Measurements from ENCODE around the gene POU6F1. TPM values are rescaled to one million over a fixed set of nuclear protein-coding genes. Genes with fewer than 3 reads are reported as not detected.

The POU6F1 gene
- polyA plus RNA-seq, 1 donor from 2014 or later = 12.4 TPM

DNA sequence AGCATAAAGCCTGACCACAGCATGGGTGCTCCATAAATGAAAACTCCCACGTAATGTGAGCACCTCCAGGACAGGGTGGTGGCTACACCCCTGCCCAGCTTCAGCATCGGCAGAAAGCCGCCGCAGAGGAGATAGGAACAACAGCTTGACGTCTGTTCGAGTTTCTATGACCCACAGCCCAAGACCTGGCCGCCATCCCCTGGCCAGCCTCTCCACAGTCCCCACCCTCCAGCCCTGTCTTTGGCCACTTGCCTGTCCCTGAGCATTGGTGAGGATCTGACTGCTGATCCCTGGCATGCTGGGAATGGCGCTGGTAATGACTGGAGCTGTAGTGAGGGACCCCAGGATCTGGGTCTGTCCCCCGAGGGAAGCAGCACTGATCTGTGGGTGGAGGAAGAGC lies 21.3 kb downstream of the POU6F1 start:
- Histone ChIP-seq H3K79me2 (replicated peaks; ENCODE audit: insufficient read depth, low read length) (no peaks in the 10 kb centered on the region), H3K36me3 (ENCODE audit: insufficient read depth, low read length) (peaks cover 5% of the 10 kb centered on the region), H3F3A (ENCODE audit: insufficient read depth, low read length, poor library complexity, severe bottlenecking) (no peaks in the 10 kb centered on the region), H3K9ac (ENCODE audit: low read length) (no peak overlapping the region), H3K9me2 (ENCODE audit: insufficient read depth, low read length) (no peaks in the 10 kb centered on the region), H2AFZ (ENCODE audit: low read depth, low read length) (no peak overlapping the region), H3K4me3 (ENCODE audit: low read length) (no peak overlapping the region), H3K27ac (ENCODE audit: low read length) (no peak overlapping the region), H4K20me1 (ENCODE audit: insufficient read depth) (no peaks in the 10 kb centered on the region), H3K9me3 (ENCODE audit: low read length) (no peaks in the 10 kb centered on the region), H3K4me2 (ENCODE audit: low read length) (no peak overlapping the region), H3K27me3 (ENCODE audit: insufficient read depth, low read depth, low read length) (no peaks in the 10 kb centered on the region)
- no peak for TF ChIP-seq EP300 (conservative IDR thresholded peaks at IDR 0.05; ENCODE audit: poor library complexity, severe bottlenecking)
- no peak for TF ChIP-seq TAF1 (IDR thresholded peaks at IDR 0.05; ENCODE audit: low read depth)
- TF ChIP-seq EZH2 (IDR thresholded peaks at IDR 0.05; ENCODE audit: borderline replicate concordance, insufficient read depth, low read length, poor library complexity, severe bottlenecking) = no peak
- no peak for TF ChIP-seq POLR2AphosphoS5 (IDR thresholded peaks at IDR 0.05)
- TF ChIP-seq RAD21 (conservative IDR thresholded peaks at IDR 0.05) = no peak
- TF ChIP-seq, protein P1, sequence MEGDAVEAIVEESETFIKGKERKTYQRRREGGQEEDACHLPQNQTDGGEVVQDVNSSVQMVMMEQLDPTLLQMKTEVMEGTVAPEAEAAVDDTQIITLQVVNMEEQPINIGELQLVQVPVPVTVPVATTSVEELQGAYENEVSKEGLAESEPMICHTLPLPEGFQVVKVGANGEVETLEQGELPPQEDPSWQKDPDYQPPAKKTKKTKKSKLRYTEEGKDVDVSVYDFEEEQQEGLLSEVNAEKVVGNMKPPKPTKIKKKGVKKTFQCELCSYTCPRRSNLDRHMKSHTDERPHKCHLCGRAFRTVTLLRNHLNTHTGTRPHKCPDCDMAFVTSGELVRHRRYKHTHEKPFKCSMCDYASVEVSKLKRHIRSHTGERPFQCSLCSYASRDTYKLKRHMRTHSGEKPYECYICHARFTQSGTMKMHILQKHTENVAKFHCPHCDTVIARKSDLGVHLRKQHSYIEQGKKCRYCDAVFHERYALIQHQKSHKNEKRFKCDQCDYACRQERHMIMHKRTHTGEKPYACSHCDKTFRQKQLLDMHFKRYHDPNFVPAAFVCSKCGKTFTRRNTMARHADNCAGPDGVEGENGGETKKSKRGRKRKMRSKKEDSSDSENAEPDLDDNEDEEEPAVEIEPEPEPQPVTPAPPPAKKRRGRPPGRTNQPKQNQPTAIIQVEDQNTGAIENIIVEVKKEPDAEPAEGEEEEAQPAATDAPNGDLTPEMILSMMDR (IDR thresholded peaks at IDR 0.05; ENCODE audit: poor library complexity, severe bottlenecking) = no peak
- TF ChIP-seq SMC3 (conservative IDR thresholded peaks at IDR 0.05; ENCODE audit: poor library complexity) = no peak
- no peak for TF ChIP-seq MXI1 (conservative IDR thresholded peaks at IDR 0.05; ENCODE audit: poor library complexity, severe bottlenecking)
- TF ChIP-seq, protein P2, sequence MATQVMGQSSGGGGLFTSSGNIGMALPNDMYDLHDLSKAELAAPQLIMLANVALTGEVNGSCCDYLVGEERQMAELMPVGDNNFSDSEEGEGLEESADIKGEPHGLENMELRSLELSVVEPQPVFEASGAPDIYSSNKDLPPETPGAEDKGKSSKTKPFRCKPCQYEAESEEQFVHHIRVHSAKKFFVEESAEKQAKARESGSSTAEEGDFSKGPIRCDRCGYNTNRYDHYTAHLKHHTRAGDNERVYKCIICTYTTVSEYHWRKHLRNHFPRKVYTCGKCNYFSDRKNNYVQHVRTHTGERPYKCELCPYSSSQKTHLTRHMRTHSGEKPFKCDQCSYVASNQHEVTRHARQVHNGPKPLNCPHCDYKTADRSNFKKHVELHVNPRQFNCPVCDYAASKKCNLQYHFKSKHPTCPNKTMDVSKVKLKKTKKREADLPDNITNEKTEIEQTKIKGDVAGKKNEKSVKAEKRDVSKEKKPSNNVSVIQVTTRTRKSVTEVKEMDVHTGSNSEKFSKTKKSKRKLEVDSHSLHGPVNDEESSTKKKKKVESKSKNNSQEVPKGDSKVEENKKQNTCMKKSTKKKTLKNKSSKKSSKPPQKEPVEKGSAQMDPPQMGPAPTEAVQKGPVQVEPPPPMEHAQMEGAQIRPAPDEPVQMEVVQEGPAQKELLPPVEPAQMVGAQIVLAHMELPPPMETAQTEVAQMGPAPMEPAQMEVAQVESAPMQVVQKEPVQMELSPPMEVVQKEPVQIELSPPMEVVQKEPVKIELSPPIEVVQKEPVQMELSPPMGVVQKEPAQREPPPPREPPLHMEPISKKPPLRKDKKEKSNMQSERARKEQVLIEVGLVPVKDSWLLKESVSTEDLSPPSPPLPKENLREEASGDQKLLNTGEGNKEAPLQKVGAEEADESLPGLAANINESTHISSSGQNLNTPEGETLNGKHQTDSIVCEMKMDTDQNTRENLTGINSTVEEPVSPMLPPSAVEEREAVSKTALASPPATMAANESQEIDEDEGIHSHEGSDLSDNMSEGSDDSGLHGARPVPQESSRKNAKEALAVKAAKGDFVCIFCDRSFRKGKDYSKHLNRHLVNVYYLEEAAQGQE (IDR thresholded peaks at IDR 0.05; ENCODE audit: borderline replicate concordance) = no peak

DNA sequence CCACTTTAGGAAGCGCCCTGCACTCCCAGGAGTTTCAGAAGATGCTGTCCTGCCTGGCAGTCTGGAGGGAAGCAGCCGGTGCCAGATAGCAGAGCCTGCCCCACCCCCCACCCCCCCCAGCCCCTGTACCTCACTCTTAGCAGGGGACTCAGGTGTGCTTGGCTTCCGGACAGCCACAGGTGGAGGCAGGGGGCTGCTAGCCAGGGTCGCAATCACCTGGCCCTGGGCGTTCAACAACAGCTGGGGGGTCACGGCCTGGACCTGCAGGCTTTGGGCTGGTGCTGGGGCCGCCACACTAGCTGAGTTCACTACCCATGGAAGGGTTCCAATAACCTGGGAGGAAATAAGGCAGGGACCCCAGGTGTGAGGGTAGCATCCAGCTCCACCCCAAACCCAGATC lies 22.0 kb downstream of the POU6F1 start:
- H3K4me2 ChIP-seq (ENCODE audit: low read length) = no peak overlapping the region
- H3K9ac ChIP-seq (ENCODE audit: low read length) = no peak overlapping the region
- H3K27ac ChIP-seq (ENCODE audit: low read length) = no peak overlapping the region
- peaks cover 12% of the 10 kb centered on the region for H3K36me3 ChIP-seq (ENCODE audit: insufficient read depth, low read length)
- H3K4me3 ChIP-seq (ENCODE audit: low read length) = no peak overlapping the region
- TF ChIP-seq, protein P1 (IDR thresholded peaks at IDR 0.05; ENCODE audit: poor library complexity, severe bottlenecking) = no peak
- no peak for TF ChIP-seq EZH2 (IDR thresholded peaks at IDR 0.05; ENCODE audit: borderline replicate concordance, insufficient read depth, low read length, poor library complexity, severe bottlenecking)
- TF ChIP-seq, protein P2 (IDR thresholded peaks at IDR 0.05; ENCODE audit: borderline replicate concordance) = no peak
- no peak for TF ChIP-seq POLR2AphosphoS5 (IDR thresholded peaks at IDR 0.05)
- TF ChIP-seq TAF1 (IDR thresholded peaks at IDR 0.05; ENCODE audit: low read depth) = no peak
- no peaks in the 10 kb centered on the region for H3K9me2 ChIP-seq (ENCODE audit: insufficient read depth, low read length)
- no peaks in the 10 kb centered on the region for H3K27me3 ChIP-seq (ENCODE audit: insufficient read depth, low read depth, low read length)
- H3K9me3 ChIP-seq (ENCODE audit: low read length) = no peaks in the 10 kb centered on the region
- H3K79me2 ChIP-seq (replicated peaks; ENCODE audit: insufficient read depth, low read length) = no peaks in the 10 kb centered on the region
- no peaks in the 10 kb centered on the region for H4K20me1 ChIP-seq (ENCODE audit: insufficient read depth)
- no peaks in the 10 kb centered on the region for H3F3A ChIP-seq (ENCODE audit: insufficient read depth, low read length, poor library complexity, severe bottlenecking)
- no peak overlapping the region for H2AFZ ChIP-seq (ENCODE audit: low read depth, low read length)

Measured in neural cell (in vitro differentiated cells).